ENCODE results near the gene ADAM15.

Gene ADAM15

DNA sequence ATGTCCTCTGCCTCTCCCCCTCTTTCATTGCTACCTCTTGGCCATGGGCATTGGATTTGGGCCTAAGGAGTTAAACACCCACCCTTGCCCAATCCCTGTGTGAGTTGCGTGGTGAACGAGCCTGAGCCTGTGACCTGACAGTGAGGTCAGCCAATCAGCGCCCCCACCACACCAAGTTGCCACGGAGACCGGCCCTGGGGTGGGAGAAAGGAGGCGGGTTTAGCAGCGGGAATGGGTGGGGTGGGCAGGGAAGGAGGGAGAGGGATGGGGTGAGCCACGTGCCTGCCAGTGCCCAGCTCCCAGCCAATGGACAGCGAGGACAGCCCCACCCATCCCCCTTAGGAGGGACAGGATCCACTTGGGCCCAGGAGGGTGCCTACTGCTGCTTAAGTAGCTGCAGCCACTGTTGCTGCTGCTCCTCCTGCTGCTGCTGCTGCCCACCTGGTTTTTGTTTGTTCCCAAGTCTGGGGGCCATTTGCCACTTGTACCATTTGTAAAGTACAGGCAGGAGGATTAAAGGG lies 39.0 kb upstream of the ADAM15 start:
- no peak for DNase-seq

DNA sequence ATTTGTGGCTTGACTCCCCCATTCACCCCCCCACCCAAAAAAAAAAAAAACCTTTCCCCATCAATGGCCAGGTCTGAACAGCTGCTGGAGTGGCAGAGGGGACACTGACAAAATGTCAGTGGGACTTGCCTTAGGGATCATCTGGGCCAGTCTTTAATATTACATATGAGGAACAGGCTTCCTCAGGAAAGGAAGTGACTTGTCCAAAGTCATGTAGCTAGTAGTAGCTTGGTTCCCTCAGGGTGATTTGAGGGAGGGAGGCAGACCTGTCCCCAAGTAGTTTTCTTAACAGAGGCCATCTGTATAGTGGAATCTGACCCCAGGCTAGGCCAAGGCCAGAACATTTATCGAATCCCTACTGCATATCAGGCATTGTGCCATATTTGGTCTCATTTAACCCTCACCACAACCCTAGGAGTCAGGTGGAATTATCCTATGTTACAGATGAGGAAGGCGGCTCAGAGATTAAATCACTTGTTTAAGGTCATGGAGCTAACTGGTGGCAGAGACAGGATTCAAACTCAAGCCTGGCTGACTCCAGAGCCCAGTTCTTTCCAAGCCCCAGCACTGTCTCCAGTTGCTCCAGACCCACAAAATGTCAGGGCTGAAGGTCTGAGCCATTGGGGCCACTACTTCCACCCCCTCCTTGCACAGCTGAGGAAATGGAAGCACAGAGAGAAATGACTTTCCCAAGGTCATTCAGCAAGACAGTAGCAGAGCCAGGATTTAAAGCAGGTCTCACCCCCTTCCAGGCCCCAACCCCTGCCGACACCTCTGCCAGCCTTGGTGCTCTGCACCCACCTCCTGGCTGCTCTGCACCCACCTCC lies 38.1 kb upstream of the ADAM15 start:
- DNase-seq: no peak

DNA sequence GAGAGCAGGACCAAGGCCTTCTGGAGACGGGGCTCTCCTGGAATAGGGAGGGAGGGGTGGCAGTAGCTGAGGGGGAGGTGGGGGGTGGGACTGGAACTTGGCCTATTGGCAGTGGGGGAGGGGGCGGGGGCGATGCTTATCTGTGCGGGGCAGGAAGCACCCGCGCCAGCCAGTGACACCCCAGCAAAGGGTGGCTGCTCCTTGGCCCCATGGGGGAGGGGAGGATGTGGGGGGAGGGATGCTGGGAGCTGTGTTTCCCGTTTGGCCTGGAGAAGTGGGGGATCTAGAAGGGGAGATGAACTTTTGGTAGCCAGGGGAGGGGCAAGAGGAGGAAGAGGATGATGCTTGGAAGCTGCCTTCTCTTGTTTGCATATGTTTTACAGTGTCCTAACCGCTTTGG lies 37.5 kb upstream of the ADAM15 start:
- DNase-seq: no peak

DNA sequence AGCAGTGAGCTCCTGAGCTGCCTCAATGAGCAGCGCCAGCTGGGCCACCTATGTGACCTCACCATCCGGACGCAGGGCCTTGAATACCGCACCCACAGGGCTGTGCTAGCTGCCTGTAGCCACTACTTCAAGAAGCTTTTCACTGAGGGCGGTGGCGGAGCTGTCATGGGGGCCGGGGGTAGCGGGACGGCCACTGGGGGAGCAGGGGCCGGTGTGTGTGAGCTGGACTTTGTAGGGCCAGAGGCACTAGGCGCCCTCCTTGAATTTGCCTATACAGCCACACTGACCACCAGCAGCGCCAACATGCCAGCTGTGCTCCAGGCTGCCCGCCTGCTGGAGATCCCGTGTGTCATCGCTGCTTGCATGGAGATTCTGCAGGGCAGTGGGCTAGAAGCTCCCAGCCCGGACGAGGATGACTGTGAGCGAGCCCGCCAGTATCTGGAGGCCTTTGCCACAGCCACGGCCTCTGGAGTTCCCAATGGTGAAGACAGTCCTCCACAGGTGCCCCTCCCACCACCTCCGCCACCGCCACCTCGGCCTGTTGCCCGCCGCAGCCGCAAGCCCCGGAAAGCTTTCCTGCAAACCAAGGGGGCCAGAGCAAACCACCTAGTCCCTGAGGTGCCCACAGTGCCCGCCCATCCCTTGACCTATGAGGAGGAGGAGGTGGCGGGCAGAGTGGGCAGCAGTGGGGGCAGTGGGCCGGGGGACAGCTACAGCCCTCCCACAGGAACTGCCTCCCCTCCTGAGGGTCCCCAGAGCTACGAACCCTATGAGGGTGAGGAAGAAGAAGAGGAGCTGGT lies 36.2 kb upstream of the ADAM15 start:
- no peak for DNase-seq

DNA sequence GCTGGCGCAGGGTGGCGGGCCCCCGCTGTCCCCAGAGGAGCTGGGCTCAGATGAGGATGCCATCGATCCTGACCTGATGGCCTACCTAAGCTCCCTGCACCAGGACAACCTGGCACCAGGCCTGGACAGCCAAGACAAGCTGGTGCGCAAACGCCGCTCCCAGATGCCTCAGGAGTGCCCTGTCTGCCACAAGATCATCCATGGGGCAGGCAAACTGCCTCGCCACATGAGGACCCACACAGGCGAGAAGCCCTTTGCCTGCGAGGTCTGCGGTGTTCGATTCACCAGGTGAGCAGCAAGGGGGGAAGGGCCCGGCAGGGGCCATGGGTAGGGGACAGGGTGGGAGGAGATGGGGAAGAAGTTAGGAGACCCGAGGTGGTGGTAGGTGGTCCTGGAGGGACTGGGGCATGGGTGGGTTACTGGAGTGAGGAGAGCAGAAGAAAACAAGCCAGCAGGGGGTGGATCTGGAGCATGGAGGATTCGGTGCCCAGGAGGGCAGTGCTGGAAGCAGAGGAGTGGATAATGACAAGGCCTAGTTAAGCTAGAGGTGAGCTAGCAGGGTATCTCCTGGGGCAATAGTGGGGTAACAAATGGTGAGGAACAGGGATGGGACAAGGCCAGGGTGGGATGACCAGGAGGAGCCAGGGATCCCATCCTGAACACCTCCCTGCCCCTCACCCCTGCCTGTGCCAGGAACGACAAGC lies 35.4 kb upstream of the ADAM15 start:
- no peak for DNase-seq

DNA sequence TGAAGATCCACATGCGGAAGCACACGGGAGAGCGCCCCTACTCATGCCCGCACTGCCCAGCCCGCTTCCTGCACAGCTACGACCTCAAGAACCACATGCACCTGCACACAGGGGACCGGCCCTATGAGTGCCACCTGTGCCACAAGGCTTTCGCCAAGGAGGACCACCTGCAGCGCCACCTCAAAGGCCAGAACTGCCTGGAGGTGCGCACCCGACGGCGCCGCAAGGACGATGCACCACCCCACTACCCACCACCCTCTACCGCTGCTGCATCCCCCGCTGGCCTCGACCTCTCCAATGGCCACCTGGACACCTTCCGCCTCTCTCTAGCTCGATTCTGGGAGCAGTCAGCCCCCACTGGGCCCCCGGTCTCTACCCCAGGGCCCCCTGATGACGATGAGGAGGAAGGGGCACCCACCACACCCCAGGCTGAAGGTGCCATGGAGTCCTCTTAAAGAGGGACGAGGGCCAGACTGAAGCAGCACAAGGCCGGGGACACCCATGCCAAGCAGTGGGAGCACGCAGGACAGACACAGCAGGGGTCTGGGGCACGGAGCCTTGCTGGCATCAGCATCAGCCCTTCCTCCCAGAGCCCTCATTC lies 34.8 kb upstream of the ADAM15 start:
- DNase-seq: no peak

DNA sequence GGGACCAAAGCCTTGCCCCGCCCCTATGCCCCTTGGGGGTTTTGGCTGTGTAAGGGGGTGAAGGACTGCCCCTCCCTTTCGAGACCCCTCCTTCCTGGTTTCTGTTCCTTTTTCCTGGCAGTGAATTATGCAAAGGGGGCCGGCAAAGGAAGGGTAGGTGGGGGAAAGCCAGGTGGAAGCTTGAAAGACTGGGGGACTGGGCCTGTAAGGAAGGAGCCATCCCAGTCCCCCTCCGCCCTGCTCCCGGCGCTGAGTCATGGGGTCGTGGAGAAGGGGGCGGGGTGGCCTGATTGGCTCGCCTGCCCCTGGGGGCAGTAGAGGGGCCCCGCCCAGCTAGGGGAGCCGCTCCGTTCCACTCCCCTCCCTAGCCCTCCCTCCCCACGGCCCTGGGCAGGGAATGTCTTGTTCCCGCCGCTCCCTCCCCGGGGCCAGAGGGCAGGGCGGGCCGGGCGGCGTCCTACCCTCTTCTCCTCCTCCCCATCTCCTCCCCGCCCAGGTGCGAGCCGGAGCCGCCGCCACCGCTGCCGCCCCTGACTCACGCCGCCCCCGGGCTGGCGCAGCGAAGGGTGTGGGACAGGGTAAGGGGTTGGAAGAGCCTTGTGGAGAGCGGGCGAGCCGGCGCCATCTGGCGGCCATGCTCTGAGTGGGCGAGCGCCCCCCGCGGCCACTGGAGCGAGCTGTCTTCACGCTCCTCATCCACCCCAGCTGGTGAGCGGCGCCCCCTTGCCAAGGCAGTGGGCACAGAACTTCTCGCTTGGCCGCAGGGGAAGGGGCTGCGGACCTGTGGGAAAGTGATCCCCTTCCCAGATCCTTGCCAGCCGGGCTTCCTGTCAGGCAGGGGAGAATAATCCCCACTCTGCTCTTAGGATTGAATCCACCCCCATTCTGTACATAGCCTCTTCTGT lies 33.8 kb upstream of the ADAM15 start:
- DNase-seq: peak; percentile 73

DNA sequence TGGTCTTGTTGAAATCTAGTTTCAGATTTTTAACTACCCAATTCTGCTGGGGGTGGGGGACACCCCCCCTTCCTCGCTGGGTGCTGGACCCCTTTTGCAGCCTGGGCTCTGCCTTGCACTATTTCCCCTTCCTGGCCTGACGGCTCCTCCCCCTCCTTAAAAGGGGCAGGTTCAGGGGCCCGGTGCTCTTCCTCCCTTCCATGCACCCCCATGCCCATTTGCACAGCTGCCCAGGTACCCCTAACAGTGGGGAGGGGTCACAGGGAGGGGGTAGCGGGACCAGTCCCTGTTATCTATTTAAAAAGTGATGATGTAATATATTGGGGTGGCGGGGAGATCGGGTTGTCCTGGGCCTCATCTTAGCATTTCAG lies 33.2 kb upstream of the ADAM15 start:
- DNase-seq: no peak

DNA sequence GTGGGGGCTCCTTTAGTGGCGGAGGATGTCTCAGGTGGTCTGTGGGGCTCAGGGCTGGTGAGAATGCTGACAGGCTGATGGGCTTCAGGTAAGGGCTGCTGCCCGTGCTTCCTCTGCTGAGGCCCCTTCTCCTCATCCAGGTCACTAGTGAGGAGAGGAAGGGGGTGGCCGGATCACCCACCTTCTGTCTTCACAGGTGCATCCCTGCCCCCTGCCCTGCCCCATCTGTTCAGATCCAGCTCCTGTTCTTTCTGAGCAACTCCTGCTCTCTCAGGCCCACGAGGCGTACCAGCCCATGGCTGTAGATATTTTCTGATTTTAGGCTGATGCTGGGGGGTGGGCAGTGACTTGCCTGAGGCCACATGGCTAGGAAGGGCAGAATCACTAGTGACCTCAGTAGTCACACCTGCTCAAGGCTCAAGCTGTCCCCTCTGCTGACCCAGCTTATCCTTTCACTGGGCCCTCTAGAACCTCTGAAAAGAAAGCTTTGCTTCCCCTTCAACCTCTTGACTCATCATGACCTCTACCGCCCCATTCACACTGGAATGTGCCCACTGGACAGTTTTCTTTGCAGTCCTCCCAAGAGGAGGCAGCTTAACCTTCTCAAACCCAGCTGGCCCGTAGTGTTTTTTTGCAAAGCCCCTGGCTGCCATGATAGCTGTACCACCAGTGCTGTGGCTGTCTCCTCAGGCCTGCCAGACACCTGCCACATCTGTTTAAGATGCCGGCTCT lies 32.3 kb upstream of the ADAM15 start:
- DNase-seq: no peak

DNA sequence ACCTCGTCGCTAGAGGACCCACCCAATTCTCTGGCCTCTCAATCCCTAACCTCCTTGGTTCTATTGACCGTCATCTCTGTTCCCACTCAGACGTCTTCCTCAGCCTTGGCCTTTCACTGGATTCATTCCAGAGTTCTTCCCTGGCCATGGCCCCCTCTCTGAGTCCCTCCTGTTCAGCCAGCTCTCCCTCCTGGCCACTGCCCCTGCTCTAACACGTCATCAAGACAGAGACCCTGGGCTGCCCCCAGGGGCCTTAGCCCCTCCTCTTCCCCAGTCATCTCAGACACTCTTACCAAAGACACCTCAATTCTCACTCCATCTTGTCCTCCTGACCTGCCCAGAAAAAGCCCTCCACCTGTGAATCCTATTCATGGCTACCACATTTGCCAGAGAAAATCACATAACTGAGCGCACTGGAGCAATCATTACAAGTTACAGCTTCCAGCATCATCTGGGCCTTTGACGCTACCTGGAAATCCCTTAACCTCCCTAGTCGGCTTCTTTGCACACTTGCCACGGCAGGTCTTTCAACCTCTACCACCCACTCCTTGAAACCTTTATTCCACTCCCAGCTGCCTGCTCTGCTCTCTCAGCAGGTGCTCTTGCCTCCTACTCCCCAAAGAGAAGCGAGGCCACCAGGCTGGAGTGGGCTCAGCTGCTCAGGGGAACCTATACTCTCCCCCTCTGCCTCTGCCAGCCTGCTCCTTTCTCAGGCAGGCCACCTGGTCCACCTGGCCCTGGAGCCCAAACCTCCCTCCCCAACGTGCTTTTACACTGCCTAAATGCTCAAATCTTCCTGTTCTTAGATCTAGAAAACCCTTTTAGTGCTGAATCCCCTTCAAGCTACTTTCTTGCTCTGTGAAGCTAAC lies 31.5 kb upstream of the ADAM15 start:
- no peak for DNase-seq

DNA sequence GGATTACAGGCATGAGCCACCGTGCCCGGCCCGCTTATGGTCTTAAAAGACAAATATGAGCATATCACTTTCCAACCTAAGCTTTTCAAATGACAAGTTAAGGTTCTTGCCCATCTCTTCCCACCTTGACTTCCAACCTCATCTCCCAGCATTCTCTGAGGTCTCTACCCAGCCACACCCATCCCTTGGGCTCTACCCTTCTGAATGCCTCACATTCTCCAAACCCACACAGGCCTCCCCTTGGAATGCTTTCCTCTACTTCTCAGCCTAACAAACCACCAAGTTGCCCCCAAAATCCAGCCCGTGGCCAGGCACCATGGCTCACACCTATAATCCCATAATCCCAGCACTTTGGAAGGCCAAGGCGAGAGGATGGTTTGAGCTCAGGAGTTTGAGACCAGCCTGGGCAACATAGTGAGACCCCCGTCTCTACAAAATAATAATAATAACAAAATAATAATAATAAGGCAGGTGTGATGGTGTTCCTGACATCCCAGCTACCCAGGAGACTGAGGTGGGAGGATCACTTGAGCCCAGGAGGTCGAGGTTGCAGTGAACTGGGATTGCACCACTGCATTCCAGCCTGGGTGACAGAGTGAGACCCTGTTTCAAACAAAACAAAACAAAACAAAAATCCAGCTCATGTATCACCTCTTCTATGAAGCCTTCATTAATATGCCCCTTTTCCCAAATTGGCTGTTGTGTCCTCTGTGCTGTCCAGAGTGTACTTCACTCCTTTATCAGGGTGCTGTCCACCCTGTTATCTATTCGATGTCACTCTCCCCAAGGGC lies 28.8 kb upstream of the ADAM15 start:
- DNase-seq: no peak

DNA sequence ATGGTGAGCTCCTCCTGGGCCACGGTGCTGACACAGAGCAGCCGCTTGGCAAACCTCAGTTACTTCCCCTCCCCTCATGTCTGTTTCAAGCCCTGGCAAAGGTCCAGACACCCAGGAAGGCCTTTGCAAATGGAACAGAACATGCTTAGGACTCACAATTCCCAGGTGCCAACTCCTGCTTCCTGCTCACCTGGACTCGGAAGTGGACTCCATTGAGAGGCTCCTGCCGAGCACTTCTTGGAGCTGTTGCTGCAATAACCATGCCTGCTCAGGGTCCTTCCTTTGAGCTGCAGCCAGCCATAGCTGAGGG lies 28.2 kb upstream of the ADAM15 start:
- DNase-seq: no peak

DNA sequence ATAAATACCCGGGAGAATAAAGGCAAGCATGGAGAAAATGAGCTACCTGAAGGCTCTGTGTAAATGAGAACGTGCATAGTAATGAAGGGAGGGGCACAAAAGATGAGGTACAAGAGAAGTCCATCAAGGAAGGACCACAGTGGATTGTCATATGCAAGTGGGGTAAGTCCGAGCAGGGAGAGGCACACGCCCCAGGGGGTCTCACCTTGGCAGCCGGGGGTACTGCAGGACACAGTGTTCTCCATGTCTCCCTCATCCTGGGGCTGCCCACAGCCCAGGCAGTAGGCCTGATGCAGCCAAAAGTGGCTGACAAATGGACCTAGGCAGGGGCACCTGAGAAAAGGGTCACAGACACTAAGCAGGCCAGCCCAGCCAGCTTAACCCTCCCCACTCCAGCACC lies 27.5 kb upstream of the ADAM15 start:
- DNase-seq: no peak

DNA sequence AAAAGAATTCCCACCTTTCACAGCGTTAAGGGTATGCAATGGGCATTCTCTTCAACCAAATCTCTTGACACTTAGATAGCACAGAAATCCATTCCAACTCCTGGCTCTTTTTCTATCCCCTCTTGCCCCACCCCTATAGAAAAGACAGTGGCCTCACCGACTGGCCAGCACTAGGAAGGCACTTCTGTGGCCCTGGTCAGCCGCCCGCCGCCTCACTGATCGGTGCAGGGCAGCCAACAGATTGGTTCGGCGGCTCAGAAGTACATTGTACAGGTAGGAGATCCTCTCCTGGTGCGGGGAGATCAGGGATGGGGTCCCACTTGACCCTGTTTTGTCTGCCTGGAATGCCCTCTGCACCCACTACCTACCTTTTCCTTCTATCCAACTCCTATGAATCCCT lies 26.8 kb upstream of the ADAM15 start:
- no peak for DNase-seq

DNA sequence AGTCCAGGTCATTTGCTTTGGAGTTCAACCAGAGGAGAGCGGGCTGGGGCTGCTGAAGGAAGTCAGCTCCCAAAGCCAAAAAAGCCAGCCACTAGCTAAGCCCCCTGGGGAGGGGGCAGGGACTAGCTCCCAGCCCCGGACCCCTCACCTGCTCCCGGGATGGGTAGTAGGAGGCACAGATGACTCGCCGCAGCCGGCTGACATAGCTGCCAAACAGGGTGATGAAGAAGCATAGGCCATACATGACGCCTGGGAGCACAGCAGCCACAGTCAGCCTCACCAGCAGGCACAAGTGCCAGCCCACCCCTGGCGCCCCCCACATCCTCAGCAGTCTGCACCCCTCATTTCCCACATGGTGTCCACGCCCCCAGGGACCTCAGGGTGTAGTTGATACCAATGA lies 25.0 kb upstream of the ADAM15 start:
- no peak for DNase-seq

DNA sequence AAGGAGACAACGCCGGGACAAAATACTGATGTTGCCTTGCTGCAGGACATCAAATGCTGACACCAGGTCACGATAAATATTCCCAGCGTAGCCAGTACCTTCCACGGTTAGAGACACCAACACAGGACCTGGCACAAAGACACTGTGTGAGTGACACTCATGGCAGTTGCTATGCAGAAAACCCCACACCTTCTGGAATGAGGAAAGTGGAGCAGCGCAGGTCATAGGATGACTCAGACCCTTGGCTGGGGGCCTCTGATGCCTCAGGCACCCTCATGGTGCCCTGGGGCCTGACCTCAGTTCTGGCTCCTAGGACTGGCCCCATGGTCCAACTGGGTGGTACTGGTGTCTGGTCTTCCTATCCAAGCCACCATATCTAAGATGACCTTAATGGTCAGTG lies 24.5 kb upstream of the ADAM15 start:
- DNase-seq: no peak

DNA sequence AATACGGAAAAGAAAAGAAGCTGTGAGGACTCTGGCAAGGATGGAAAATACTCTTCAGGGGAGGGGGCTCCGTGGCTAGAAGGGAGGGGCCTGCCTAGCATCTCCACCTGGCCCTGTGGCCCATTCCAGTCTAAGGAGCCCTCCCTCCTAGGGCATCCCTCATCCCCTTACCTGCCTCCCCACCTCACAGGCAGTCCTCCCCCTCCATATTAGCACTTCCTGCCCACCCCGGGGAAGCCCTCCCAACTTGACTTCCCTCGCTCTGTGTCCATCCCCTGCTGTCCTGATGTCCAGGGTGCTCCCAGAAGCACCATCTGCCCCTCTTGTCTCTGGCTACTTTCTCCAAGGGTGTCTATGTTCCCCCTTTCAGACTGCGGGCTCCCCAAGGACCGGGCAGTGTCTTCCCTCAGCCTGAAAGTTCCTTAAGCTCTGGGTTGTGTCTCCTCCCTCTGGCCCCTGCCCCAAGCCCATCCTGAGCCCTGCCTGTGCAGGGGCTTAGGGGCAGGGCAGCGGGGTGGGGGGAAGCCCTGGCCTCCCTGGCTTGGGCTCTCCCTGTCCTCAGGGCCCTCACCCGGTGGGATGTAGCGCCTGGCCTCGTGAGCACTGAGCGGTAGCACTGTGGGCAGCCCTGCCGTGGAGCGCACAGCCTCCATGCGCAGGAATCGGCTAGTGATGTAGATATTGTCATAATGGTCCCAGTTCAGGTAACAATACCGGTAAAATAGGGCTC lies 21.4 kb upstream of the ADAM15 start:
- no peak for DNase-seq

DNA sequence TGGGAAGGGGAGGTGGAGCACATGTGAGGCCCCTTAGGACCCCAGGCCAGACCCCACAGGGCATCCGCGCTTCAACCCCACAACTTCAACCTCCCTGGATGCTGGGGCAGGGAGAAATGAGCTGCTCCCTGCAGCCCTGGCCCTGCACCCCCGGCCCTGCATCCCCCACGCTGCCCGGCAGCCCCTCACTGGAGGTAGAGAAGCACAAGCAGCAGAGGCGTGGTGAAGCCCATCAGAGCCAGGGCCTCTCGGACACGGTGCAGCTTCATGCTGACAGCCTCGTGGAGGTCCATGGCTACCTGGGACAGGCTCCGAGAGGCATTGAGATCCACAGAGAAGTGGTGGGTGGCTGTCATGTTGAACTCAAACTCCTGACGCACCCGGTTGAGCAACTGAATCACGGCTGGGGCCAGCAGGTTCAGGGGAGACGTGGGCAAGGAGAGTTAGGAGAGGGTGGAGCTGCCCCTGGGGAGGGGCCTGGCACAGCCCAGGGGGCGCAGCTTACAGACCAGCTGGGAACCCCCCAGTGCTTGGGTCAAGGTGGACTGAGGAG lies 20.8 kb upstream of the ADAM15 start:
- DNase-seq: no peak

DNA sequence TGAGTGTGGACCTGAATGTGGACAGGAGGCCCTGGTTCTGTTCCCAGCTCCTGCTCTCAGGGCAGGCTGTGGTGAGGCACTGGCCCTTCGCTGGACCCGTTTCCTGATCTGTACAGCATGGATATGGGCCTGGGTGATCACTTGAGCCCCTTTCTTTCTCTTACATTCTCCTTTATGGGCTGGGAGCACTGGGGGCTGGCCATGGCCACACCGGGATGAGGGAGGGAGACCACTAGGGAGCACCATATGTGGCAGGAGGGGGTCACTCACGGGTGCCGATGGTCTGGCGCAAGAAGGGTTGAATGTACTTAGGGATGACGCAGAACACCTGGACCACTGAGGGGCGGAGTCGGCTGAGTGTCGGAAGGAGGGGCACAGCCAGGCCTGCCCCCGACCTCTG lies 20.2 kb upstream of the ADAM15 start:
- DNase-seq: no peak

All from amniotic stem cell (primary cell).